HK-2 (cell line): ENCODE results near the gene CTCF.
"Not testable (repeated sequence)": the region's sequence is repeated elsewhere in the genome, so short reads cannot be mapped to it uniquely, and the experiment has no call there.

Experiments
- DNase-seq: peaks from one replicate; pipeline ENCODE4 v3.0.0-alpha.2; 2018; ENCODE audit not compliant: unreplicated experiment

Gene CTCF

GRCh38 chr16:67562526-67562917, at the start of gene CTCF:
TSS of gene CTCF (plus strand) at chr16:67562526. CDS start at chr16:67610833, 48,307 bp downstream.
- DNase-seq, result peak; percentile 86

GRCh38 chr16:67513892-67514291, 48.4 kb upstream of the CTCF start:
- DNase-seq, result not testable (repeated sequence)

- DNase-seq, result peak; percentile 70
Measured at GRCh38 chr16:67514382-67514828, 47.9 kb upstream of the CTCF start.

GRCh38 chr16:67516296-67517154, 45.8 kb upstream of the CTCF start:
- DNase-seq, result peak; percentile 35

- DNase-seq, result no peak
Measured at GRCh38 chr16:67517155-67517445, 45.2 kb upstream of the CTCF start.

- peak; percentile 79 for DNase-seq
Measured at GRCh38 chr16:67517661-67518423, 44.5 kb upstream of the CTCF start.

- no peak for DNase-seq
Measured at GRCh38 chr16:67518676-67519075, 43.6 kb upstream of the CTCF start.

GRCh38 chr16:67519242-67519641, 43.1 kb upstream of the CTCF start:
- DNase-seq, result no peak

GRCh38 chr16:67521095-67521804, 41.1 kb upstream of the CTCF start:
- peak; percentile 98 for DNase-seq

GRCh38 chr16:67525176-67525860, 37.0 kb upstream of the CTCF start:
- no peak for DNase-seq

GRCh38 chr16:67526149-67526791, 36.1 kb upstream of the CTCF start:
- DNase-seq, result no peak

GRCh38 chr16:67528222-67528869, 34.0 kb upstream of the CTCF start, which contains the start of gene RIPOR1:
TSS of gene RIPOR1 (plus strand) at chr16:67528829. CDS start at chr16:67538447, 9,618 bp downstream.
- DNase-seq, result peak; percentile 63

- peak; percentile 54 for DNase-seq
Measured at GRCh38 chr16:67528870-67529581, 33.3 kb upstream of the CTCF start.

GRCh38 chr16:67529582-67530012, 32.7 kb upstream of the CTCF start:
- no peak for DNase-seq

- peak; percentile 84 for DNase-seq
Measured at GRCh38 chr16:67530013-67530939, 32.0 kb upstream of the CTCF start.

- no peak for DNase-seq
Measured at GRCh38 chr16:67531247-67531646, 31.1 kb upstream of the CTCF start.

GRCh38 chr16:67533024-67533560, 29.2 kb upstream of the CTCF start:
- no peak for DNase-seq

- not testable (repeated sequence) for DNase-seq
Measured at GRCh38 chr16:67533987-67534386, 28.3 kb upstream of the CTCF start.
